Bronchial epithelial cell (primary cell): ENCODE results near the gene C11orf24. TPM values are rescaled to one million over a fixed set of nuclear protein-coding genes. Genes with fewer than 3 reads are reported as not detected.

Experiments
- DNase-seq: peaks from one replicate; pipeline ENCODE4 v3.0.0-alpha.2; 2010; ENCODE audit warnings: low read depth
- FAIRE-seq: peaks from 2 replicates; lab custom pipeline; 2011; peaks lifted over from hg19 to GRCh38; lab: Jason Lieb, UNC
- H3K27me3 ChIP-seq: 2 replicates; pipeline ENCODE4 v1.5.1; 2011; ENCODE audit warnings: low read length; ENCODE audit not compliant: control insufficient read depth, insufficient read depth
- H3K36me3 ChIP-seq: 2 replicates; pipeline ENCODE4 v1.5.1; 2011; ENCODE audit warnings: low read length; ENCODE audit not compliant: control insufficient read depth, insufficient read depth
- H3K4me3 ChIP-seq: 2 replicates; pipeline ENCODE4 v1.5.1; 2011; ENCODE audit warnings: mild to moderate bottlenecking, low read depth, low read length, control low read depth
- CTCF ChIP-seq: IDR thresholded peaks from 2 replicates; pipeline ENCODE4 v1.5.1; 2011; ENCODE audit warnings: mild to moderate bottlenecking, moderate library complexity, low read length, control low read depth, inconsistent platforms; ENCODE audit not compliant: insufficient read depth, severe bottlenecking
- total RNA-seq: library from RNA; depleted of rRNA; stranded (reverse); fragments of >200 nt; gene quantifications from 2 replicates; pipeline ENCODE4 v1.2.1, GENCODE V29; 2014

C11orf24 gene
- total RNA-seq, 1 donor from 2014 or later, result 13.2 TPM

DNA sequence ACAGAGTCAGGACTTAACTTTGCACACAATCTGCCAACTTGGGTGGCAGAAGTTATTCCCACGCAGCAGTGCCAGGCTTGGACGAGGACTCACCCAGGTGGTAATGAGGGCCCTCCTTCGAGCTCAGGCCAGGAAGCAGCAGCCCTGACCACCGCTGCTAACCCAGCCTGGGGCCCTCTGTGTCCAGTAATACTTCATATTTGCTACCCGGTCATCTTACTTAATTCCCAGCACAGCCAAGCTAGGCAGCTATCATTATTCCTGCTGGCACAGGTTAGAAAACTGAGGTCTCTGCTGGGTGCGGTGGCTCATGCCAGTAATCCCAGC, 25.2 kb upstream of the C11orf24 start:
- H3K27me3 ChIP-seq, result no peaks in the 10 kb centered on the region
- DNase-seq (no peak), FAIRE-seq (no peak)
- no peaks in the 10 kb centered on the region for H3K36me3 ChIP-seq
- TF ChIP-seq CTCF, result no peak
- no peak overlapping the region for H3K4me3 ChIP-seq

- no peaks in the 10 kb centered on the region for H3K36me3 ChIP-seq
- FAIRE-seq (no peak), DNase-seq (no peak)
- TF ChIP-seq CTCF, result no peak
- H3K27me3 ChIP-seq, result no peaks in the 10 kb centered on the region
- H3K4me3 ChIP-seq, result no peak overlapping the region
Measured at GRCh38 chr11:68296344-68297051, 24.7 kb upstream of the C11orf24 start.

DNA sequence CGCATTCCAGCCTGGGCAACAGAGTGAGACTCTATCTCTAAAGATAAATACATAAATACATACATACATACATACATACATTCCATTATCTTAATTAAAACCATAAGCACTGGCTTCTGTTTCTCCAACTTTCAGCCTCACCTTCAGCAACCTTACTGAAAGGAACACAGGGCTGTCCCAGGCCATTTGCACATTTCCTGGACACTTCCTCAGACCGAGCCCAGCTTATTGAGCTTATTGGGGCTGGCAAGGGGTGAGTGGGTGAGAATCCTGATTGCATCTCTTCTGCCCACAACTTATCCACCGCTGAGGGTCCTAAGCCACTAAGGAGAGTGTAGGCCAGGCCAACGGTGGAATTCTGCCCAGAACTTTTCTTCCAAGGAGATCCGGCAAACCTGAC, 24.2 kb upstream of the C11orf24 start:
- DNase-seq (no peak), FAIRE-seq (no peak)
- Histone ChIP-seq H3K27me3 (no peaks in the 10 kb centered on the region), H3K36me3 (no peaks in the 10 kb centered on the region), H3K4me3 (no peak overlapping the region)
- TF ChIP-seq CTCF, result no peak

DNA sequence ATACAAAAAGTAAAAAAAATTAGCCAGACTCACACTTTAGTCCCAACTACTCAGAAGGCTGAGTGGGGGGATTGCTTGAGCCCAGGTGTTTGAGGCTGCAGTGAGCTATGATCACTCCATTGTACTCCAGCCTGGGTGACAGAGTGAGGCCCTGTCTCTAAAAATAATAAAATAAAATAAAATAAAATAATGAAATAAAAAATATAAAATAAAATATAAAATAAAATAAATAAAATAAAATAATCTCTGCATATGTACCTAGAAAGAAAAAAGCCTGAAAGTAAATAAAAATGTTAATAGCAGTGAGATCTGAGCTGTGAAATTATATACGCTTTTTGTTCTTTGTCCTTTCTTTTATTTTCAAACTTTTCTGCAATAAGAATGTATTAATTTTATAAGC, 23.5 kb upstream of the C11orf24 start:
- no peak for FAIRE-seq
- Histone ChIP-seq H3K4me3 (no peak overlapping the region), H3K27me3 (no peaks in the 10 kb centered on the region), H3K36me3 (no peaks in the 10 kb centered on the region)
- TF ChIP-seq CTCF, result no peak
- no peak for DNase-seq

DNA sequence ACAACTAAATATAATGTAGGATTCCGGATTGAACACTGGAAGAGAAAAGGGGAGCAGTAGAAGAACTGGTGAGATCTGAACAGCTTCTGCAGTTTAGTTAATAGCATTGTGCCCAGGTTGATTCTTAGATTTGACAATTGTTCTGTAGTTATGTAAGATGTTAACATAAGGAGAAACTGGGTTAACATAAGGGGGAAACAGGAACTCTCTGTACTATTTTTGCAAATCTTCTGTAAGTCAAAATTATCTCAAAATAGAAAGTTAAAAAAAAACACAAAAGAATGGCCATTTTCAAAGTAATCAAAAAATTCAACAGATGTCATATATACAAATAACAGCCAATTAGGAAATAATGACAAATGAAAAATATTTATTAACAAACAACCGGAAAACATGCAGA, 21.9 kb upstream of the C11orf24 start:
- DNase-seq (no peak), FAIRE-seq (no peak)
- no peaks in the 10 kb centered on the region for H3K36me3 ChIP-seq
- H3K27me3 ChIP-seq, result no peaks in the 10 kb centered on the region
- TF ChIP-seq CTCF, result no peak
- no peak overlapping the region for H3K4me3 ChIP-seq

DNA sequence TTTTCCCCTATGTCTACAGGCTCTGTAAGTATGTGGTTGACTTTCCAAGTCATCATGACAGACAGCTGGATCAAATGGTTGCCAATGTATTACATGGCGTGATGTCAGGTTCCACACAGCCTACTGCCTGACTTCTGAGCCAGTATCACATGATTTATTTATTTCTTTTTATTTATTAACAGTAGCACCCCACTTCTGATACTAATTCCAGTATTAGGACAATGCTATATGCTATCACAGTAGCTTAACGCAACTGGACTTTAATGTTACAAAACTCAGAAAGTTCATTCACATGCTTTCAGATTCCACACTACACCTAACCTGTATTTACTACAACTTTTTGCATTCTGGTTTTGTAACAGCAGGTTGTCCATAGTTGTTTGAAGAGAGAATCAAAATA, 17.7 kb upstream of the C11orf24 start:
- no peak for FAIRE-seq
- no peak for DNase-seq
- no peak for TF ChIP-seq CTCF

More for the DNA sequence above, 17.7 kb upstream of the C11orf24 start:
- Histone ChIP-seq H3K4me3 (no peak overlapping the region), H3K27me3 (no peaks in the 10 kb centered on the region), H3K36me3 (no peaks in the 10 kb centered on the region)
